ENCODE measurements around the gene ERBIN. TPM values are rescaled to one million over a fixed set of nuclear protein-coding genes. Genes with fewer than 3 reads are reported as not detected.
"Not testable (repeated sequence)": the region's sequence is repeated elsewhere in the genome, so short reads cannot be mapped to it uniquely, and the experiment has no call there.

Gene ERBIN
- total RNA-seq, 1 experiment from 2014 or later = 143 TPM

GRCh38 chr5:65971643-65972042 lies 45.3 kb downstream of the ERBIN start:
- CTCF ChIA-PET = no interaction called here
- DNase-seq = no peak
- Histone ChIP-seq H4K20me1 (ENCODE audit: insufficient read depth) (peaks cover 64% of the 10 kb centered on the region), H3K4me2 (no peak overlapping the region), H3K36me3 (ENCODE audit: low read depth) (peaks cover 4% of the 10 kb centered on the region; the same call in 1 of the 2 replicates), H2AFZ (no peak overlapping the region), H3K79me2 (ENCODE audit: low read depth) (peaks cover 95% of the 10 kb centered on the region), H3F3A (ENCODE audit: insufficient read depth, low read depth) (peaks cover 28% of the 10 kb centered on the region; the same call in 1 of the 2 replicates), H3K9me2 (ENCODE audit: insufficient read depth) (no peaks in the 10 kb centered on the region), H3K9me3 (ENCODE audit: insufficient read depth, low read depth) (no peaks in the 10 kb centered on the region), H3K4me1 (replicated peaks; ENCODE audit: insufficient read depth) (peaks cover 11% of the 10 kb centered on the region), H3K27me3 (ENCODE audit: insufficient read depth, low read depth) (no peaks in the 10 kb centered on the region), H3K27ac (no peak overlapping the region), H3K4me3 (no peak overlapping the region)
- TF ChIP-seq CTCF (conservative IDR thresholded peaks at IDR 0.05) (no peak), EZH2 (IDR thresholded peaks at IDR 0.05; ENCODE audit: low read depth) (no peak)
- BruUV-seq (replicated peaks) = no TSS peak
- POLR2A ChIA-PET (ENCODE audit: unreplicated experiment) = no interaction called here
- intact Hi-C loops (cut with micrococcal nuclease; ENCODE audit: unreplicated experiment) = no loop called here

- peaks cover 83% of the 10 kb centered on the region for H3K79me2 ChIP-seq (ENCODE audit: low read depth)
- H3K9me2 ChIP-seq (ENCODE audit: insufficient read depth); H3K27ac ChIP-seq; DNase-seq; H3K4me2 ChIP-seq; CTCF ChIA-PET; POLR2A ChIA-PET (ENCODE audit: unreplicated experiment); H3K27me3 ChIP-seq (ENCODE audit: insufficient read depth, low read depth); H2AFZ ChIP-seq; H3K36me3 ChIP-seq (ENCODE audit: low read depth); H3K9me3 ChIP-seq (ENCODE audit: insufficient read depth, low read depth); H3K4me3 ChIP-seq; BruUV-seq (replicated peaks); intact Hi-C loops (cut with micrococcal nuclease; ENCODE audit: unreplicated experiment): not testable (repeated sequence)
- peaks cover 56% of the 10 kb centered on the region for H4K20me1 ChIP-seq (ENCODE audit: insufficient read depth)
- H3K4me1 ChIP-seq (replicated peaks; ENCODE audit: insufficient read depth) = peaks cover 11% of the 10 kb centered on the region
- H3F3A ChIP-seq (ENCODE audit: insufficient read depth, low read depth) = peaks cover 22% of the 10 kb centered on the region; the same call in 1 of the 2 replicates
Measured at GRCh38 chr5:65972896-65973295, 46.5 kb downstream of the ERBIN start.

- Histone ChIP-seq H3K4me1 (replicated peaks; ENCODE audit: insufficient read depth) (peaks cover 14% of the 10 kb centered on the region), H4K20me1 (ENCODE audit: insufficient read depth) (peaks cover 18% of the 10 kb centered on the region), H2AFZ (no peak overlapping the region), H3K79me2 (ENCODE audit: low read depth) (peaks cover 85% of the 10 kb centered on the region), H3K4me3 (no peak overlapping the region), H3K4me2 (no peak overlapping the region), H3K27me3 (ENCODE audit: insufficient read depth, low read depth) (no peaks in the 10 kb centered on the region), H3K9me2 (ENCODE audit: insufficient read depth) (no peaks in the 10 kb centered on the region), H3K27ac (peak overlapping the region; percentile 33; the same call in 1 of the 2 replicates), H3K9me3 (ENCODE audit: insufficient read depth, low read depth) (no peaks in the 10 kb centered on the region), H3F3A (ENCODE audit: insufficient read depth, low read depth) (0 out of 2 replicates have a peak, but pooled peaks cover 14% of the 10 kb centered on the region), H3K36me3 (ENCODE audit: low read depth) (peaks cover 8% of the 10 kb centered on the region)
- intact Hi-C loops (cut with micrococcal nuclease; ENCODE audit: unreplicated experiment) = no loop called here
- no TSS peak for BruUV-seq (replicated peaks)
- ChIA-PET CTCF (no interaction called here), POLR2A (ENCODE audit: unreplicated experiment) (no interaction called here)
- no peak for TF ChIP-seq CTCF (conservative IDR thresholded peaks at IDR 0.05)
- no peak for TF ChIP-seq EZH2 (IDR thresholded peaks at IDR 0.05; ENCODE audit: low read depth)
- DNase-seq = no peak
Measured at GRCh38 chr5:65978251-65978650, 51.9 kb downstream of the ERBIN start.

- Histone ChIP-seq H3F3A (ENCODE audit: insufficient read depth, low read depth) (0 out of 2 replicates have a peak, but pooled peaks cover 7% of the 10 kb centered on the region), H3K4me1 (replicated peaks; ENCODE audit: insufficient read depth) (peaks cover 14% of the 10 kb centered on the region), H3K9me3 (ENCODE audit: insufficient read depth, low read depth) (no peaks in the 10 kb centered on the region), H3K36me3 (ENCODE audit: low read depth) (peaks cover 8% of the 10 kb centered on the region), H4K20me1 (ENCODE audit: insufficient read depth) (peaks cover 25% of the 10 kb centered on the region), H3K27me3 (ENCODE audit: insufficient read depth, low read depth) (no peaks in the 10 kb centered on the region), H3K4me2 (no peak overlapping the region), H3K9me2 (ENCODE audit: insufficient read depth) (no peaks in the 10 kb centered on the region), H3K4me3 (no peak overlapping the region), H3K79me2 (ENCODE audit: low read depth) (peaks cover 87% of the 10 kb centered on the region), H3K27ac (peak overlapping the region; percentile 58), H2AFZ (no peak overlapping the region)
- POLR2A ChIA-PET (ENCODE audit: unreplicated experiment) = no interaction called here
- CTCF ChIA-PET = no interaction called here
- intact Hi-C loops (cut with micrococcal nuclease; ENCODE audit: unreplicated experiment) = no loop called here
- no peak for DNase-seq
- TF ChIP-seq CTCF (conservative IDR thresholded peaks at IDR 0.05) (no peak), EZH2 (IDR thresholded peaks at IDR 0.05; ENCODE audit: low read depth) (no peak)
- BruUV-seq (replicated peaks) = no TSS peak
Measured at GRCh38 chr5:65981548-65981947, 55.2 kb downstream of the ERBIN start.

Data from PC-9 (cell line).